ENCODE measurements around the gene MSANTD2.

DNA sequence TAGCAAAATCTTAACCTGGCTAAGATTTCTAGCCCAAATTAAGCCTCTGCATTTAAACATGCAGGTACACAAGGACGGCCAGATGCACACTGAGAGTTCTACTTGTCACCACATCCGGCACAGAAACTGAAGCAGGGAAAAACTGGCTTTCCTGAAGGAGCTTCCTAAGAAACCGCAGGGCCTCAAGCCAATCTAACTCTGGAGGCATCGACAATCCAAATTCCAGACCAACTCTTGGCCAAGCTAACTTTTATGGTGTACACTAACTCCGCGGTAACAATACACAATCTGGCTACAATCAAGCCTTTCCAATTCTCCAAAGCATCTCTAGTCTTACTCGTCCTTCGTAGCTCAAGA is 1.2 kb downstream of the MSANTD2 start:
- TF ChIP-seq CTCF (IDR thresholded peaks at IDR 0.05; ENCODE audit: low read depth, low read length) (no peak), EZH2phosphoT487 (IDR thresholded peaks at IDR 0.05; ENCODE audit: low read depth) (no peak)
